ENCODE measurements around the gene TRIM46. TPM values are rescaled to one million over a fixed set of nuclear protein-coding genes. Genes with fewer than 3 reads are reported as not detected.
A peak's percentile ranks its signal among the peaks of the same experiment; 100 is the strongest.

TRIM46 gene
- total and polyA plus RNA-seq, 10 donors, result 0.35 to 3.6 (median 1.2) TPM

- Histone ChIP-seq H3K4me3 (peak overlapping the region in 7 of 8 donors; percentile 53 to 85 (median 63)), H3K36me3 (peaks cover 0 to 15% (median 0%) of the 10 kb centered on the region in 6 donors), H3K4me1 (peaks cover 29 to 63% (median 40%) of the 10 kb centered on the region in 6 donors), H3K27ac (peak overlapping the region in 5 of 8 donors; percentile 22 to 70 (median 50)), H3K27me3 (replicated peaks in 1 of 7) (peaks cover 0 to 63% (median 39%) of the 10 kb centered on the region in 7 donors), H3K9me3 (no peaks in the 10 kb centered on the region)
- 4 to 10% (median 6%) methylated on average over 10 to 14 of the region's 14 CpGs for WGBS, 5 donors
- intact Hi-C loops (cut with DNase I; ENCODE audit: low total_unique reads), result no loop called here
- DNase-seq, result peak; percentile 71
- TF ChIP-seq POLR2AphosphoS5 (IDR thresholded peaks at IDR 0.05) (peak in 2 of 3 donors; percentile 12 to 61), CTCF (IDR thresholded peaks at IDR 0.05 in 8 of 11, conservative IDR thresholded peaks at IDR 0.05 in 3 of 11) (no peak), POLR2A (IDR thresholded peaks at IDR 0.05) (no peak)
Measured at GRCh38 chr1:155128755-155129473, 44.7 kb upstream of the TRIM46 start.

GRCh38 chr1:155130272-155131006 lies 43.2 kb upstream of the TRIM46 start:
- Histone ChIP-seq H3K27me3 (replicated peaks in 1 of 7) (peaks cover 0 to 50% (median 39%) of the 10 kb centered on the region in 7 donors), H3K36me3 (peaks cover 0 to 18% (median 0%) of the 10 kb centered on the region in 6 donors), H3K4me1 (peaks cover 37 to 78% (median 52%) of the 10 kb centered on the region in 6 donors), H3K4me3 (peak overlapping the region in 5 of 8 donors; percentile 16 to 85 (median 30)), H3K9me3 (no peaks in the 10 kb centered on the region), H3K27ac (peak overlapping the region in 5 of 8 donors; percentile 13 to 70 (median 50))
- DNase-seq, result no peak
- no peak for TF ChIP-seq CTCF (IDR thresholded peaks at IDR 0.05 in 8 of 11, conservative IDR thresholded peaks at IDR 0.05 in 3 of 11)
- no peak for TF ChIP-seq POLR2A (IDR thresholded peaks at IDR 0.05)
- no peak for TF ChIP-seq POLR2AphosphoS5 (IDR thresholded peaks at IDR 0.05)
- WGBS, 5 donors, result 19 to 30% (median 27%) methylated on average over 4 to 6 of the region's 6 CpGs
- intact Hi-C loops (cut with DNase I; ENCODE audit: low total_unique reads), result no loop called here

GRCh38 chr1:155131285-155131684 lies 42.4 kb upstream of the TRIM46 start:
- H3K36me3 ChIP-seq, result peaks cover 0 to 18% (median 0%) of the 10 kb centered on the region in 6 donors
- WGBS, 5 donors, result 89 to 95% (median 90%) methylated on average over 7 to 8 of the region's 8 CpGs

More at GRCh38 chr1:155131285-155131684, 42.4 kb upstream of the TRIM46 start:
- Histone ChIP-seq H3K9me3 (no peaks in the 10 kb centered on the region), H3K4me1 (peaks cover 35 to 73% (median 46%) of the 10 kb centered on the region in 6 donors), H3K4me3 (no peak overlapping the region), H3K27ac (no peak overlapping the region), H3K27me3 (replicated peaks in 1 of 7) (peaks cover 0 to 42% (median 34%) of the 10 kb centered on the region in 7 donors)
- no peak for TF ChIP-seq POLR2AphosphoS5 (IDR thresholded peaks at IDR 0.05)
- TF ChIP-seq CTCF (IDR thresholded peaks at IDR 0.05 in 8 of 11, conservative IDR thresholded peaks at IDR 0.05 in 3 of 11), result no peak
- TF ChIP-seq POLR2A (IDR thresholded peaks at IDR 0.05), result no peak
- no peak for DNase-seq
- intact Hi-C loops (cut with DNase I; ENCODE audit: low total_unique reads), result no loop called here
